SK-N-SH (cell line): ENCODE measurements around the gene GALNT12. TPM values are rescaled to one million over a fixed set of nuclear protein-coding genes. Genes with fewer than 3 reads are reported as not detected.

Experiments
- CTCF ChIA-PET: fragments of 300-600, 350-600 bp; formaldehyde crosslinking; extraction: SDS; loops from one replicate; lab custom pipeline; 2021; lab: Yijun Ruan, JAX
- POLR2A ChIA-PET: fragments of 350-600 bp; sonication (Branson Sonifier 250); formaldehyde crosslinking; extraction: SDS; loops from one replicate; lab custom pipeline; 2020; ENCODE audit warnings: antibody characterized with exemption, inconsistent platforms; lab: Yijun Ruan, JAX
- DNase-seq: peaks from one replicate; pipeline ENCODE4 v3.0.0; 2012
- H2AFZ ChIP-seq: fragments of 200-600 bp; sonication (generic); 2 replicates; pipeline ENCODE4 v1.8.1; 2016; ENCODE audit warnings: antibody characterized with exemption, mild to moderate bottlenecking, low read depth
- H3F3A ChIP-seq: fragments of 200-600 bp; sonication (generic); replicated peaks from 2 replicates; pipeline ENCODE3; 2016; ENCODE audit warnings: antibody characterized with exemption, mild to moderate bottlenecking; ENCODE audit not compliant: insufficient read depth
- H3K27ac ChIP-seq, 2 experiments: fragments of 200-500 bp in 1 of 2; fragments of 200-600 bp in 1 of 2; sonication (Bioruptor generic) in 1 of 2; sonication (generic), shearing (Covaris generic) in 1 of 2; 2 replicates each; pipeline versions ENCODE4 v1.5.1 to v1.6.1; 2014 to 2016; ENCODE audit warnings: low read depth in 2 of 2, inconsistent platforms in 1 of 2, low read length in 1 of 2, mild to moderate bottlenecking in 1 of 2, mixed read lengths in 1 of 2
- H3K27me3 ChIP-seq: fragments of 200-600 bp; sonication (generic), shearing (Covaris generic); 2 replicates; pipeline ENCODE4 v1.6.1; 2016; ENCODE audit warnings: mixed run types; ENCODE audit not compliant: insufficient read depth
- H3K36me3 ChIP-seq, 2 experiments: fragments of 200-500 bp in 1 of 2; fragments of 200-600 bp in 1 of 2; sonication (Bioruptor generic) in 1 of 2; sonication (generic) in 1 of 2; replicated peaks in 1 of 2; 2 replicates each; pipeline versions ENCODE3 to v1.5.1; 2014 to 2016; ENCODE audit warnings: low read length in 1 of 2, mild to moderate bottlenecking in 1 of 2; ENCODE audit not compliant: insufficient read depth in 2 of 2, control insufficient read depth in 1 of 2
- H3K4me1 ChIP-seq, 2 experiments: fragments of 200-500 bp in 1 of 2; fragments of 200-600 bp in 1 of 2; sonication (Bioruptor generic) in 1 of 2; sonication (generic), shearing (Covaris generic) in 1 of 2; 2 replicates each; pipeline versions ENCODE4 v1.5.1 to v1.6.1; 2014 to 2016; ENCODE audit warnings: low read depth in 1 of 2, low read length in 1 of 2, mixed run types in 1 of 2; ENCODE audit not compliant: insufficient read depth in 2 of 2, control insufficient read depth in 1 of 2
- H3K4me2 ChIP-seq: fragments of 200-600 bp; sonication (generic), shearing (Covaris generic); 2 replicates; pipeline ENCODE4 v1.6.1; 2017; ENCODE audit warnings: mixed run types
- H3K4me3 ChIP-seq, 2 experiments: fragments of 200-500 bp in 1 of 2; fragments of 200-600 bp in 1 of 2; sonication (Bioruptor generic) in 1 of 2; sonication (generic), shearing (Covaris generic) in 1 of 2; 2 replicates each; pipeline versions ENCODE4 v1.5.1 to v1.8.1; 2014 to 2016; ENCODE audit warnings: low read depth in 2 of 2, inconsistent platforms in 1 of 2, low read length in 1 of 2, mild to moderate bottlenecking in 1 of 2, mixed read lengths in 1 of 2, moderate library complexity in 1 of 2
- H3K79me2 ChIP-seq: fragments of 200-600 bp; sonication (generic); 2 replicates; pipeline ENCODE4 v1.8.1; 2017; ENCODE audit warnings: mild to moderate bottlenecking; ENCODE audit not compliant: insufficient read depth
- H3K9ac ChIP-seq: fragments of 200-600 bp; sonication (generic); 2 replicates; pipeline ENCODE4 v1.6.1; 2017; ENCODE audit warnings: mixed run types
- H3K9me2 ChIP-seq: fragments of 200-600 bp; sonication (generic); 2 replicates; pipeline ENCODE4 v1.6.1; 2017; ENCODE audit warnings: mixed run types
- H3K9me3 ChIP-seq: fragments of 200-600 bp; sonication (generic); 2 replicates; pipeline ENCODE4 v1.6.1; 2017; ENCODE audit warnings: mixed run types, mild to moderate bottlenecking, moderate library complexity
- H4K20me1 ChIP-seq: fragments of 200-600 bp; sonication (generic); 2 replicates; pipeline ENCODE4 v1.6.1; 2017; ENCODE audit warnings: mild to moderate bottlenecking, mixed run types; ENCODE audit not compliant: insufficient read depth
- CHD2 ChIP-seq: fragments of 150-350 bp; IDR thresholded peaks from 2 replicates; pipeline ENCODE4 v1.6.1; 2018; ENCODE audit warnings: low read length; ENCODE audit not compliant: partially characterized antibody
- CTCF ChIP-seq: fragments of 200-600 bp; sonication (generic); IDR thresholded peaks from 2 replicates; pipeline ENCODE4 v1.6.1; 2017; ENCODE audit warnings: antibody characterized with exemption, mild to moderate bottlenecking, moderate library complexity
- ELF1 ChIP-seq: IDR thresholded peaks from 2 replicates; pipeline ENCODE4 v1.4.0; 2012
- EP300 ChIP-seq, 2 experiments: IDR thresholded peaks; 2 replicates each; pipeline versions ENCODE4 v1.4.0 to v1.6.1; 2012; ENCODE audit warnings: borderline replicate concordance in 1 of 2, low read depth in 1 of 2, low read length in 1 of 2
- EZH2phosphoT487 ChIP-seq: fragments of 200-600 bp; sonication (generic); IDR thresholded peaks from 2 replicates; pipeline ENCODE4 v1.6.1; 2017; ENCODE audit warnings: low read depth, mixed run types, mild to moderate bottlenecking, antibody characterized with exemption, moderate library complexity, borderline replicate concordance
- FOXM1 ChIP-seq: IDR thresholded peaks from 2 replicates; pipeline ENCODE4 v1.4.0; 2012; ENCODE audit warnings: low read depth, mild to moderate bottlenecking
- GABPA ChIP-seq: IDR thresholded peaks from 2 replicates; pipeline ENCODE4 v1.4.0; 2012; ENCODE audit warnings: low read depth, mild to moderate bottlenecking
- GATA2 ChIP-seq: sonication (generic); formaldehyde crosslinking; IDR thresholded peaks from 2 replicates; pipeline ENCODE4 v1.5.0; 2020; ENCODE audit warnings: mild to moderate bottlenecking, missing genetic modification reagents
- IRF3 ChIP-seq: fragments of 150-350 bp; IDR thresholded peaks from 2 replicates; pipeline ENCODE4 v1.6.1; 2016; ENCODE audit warnings: mild to moderate bottlenecking, low read depth, low read length
- MAX ChIP-seq: IDR thresholded peaks from 2 replicates; pipeline ENCODE4 v1.4.0; 2012; ENCODE audit warnings: low read depth
- MEF2A ChIP-seq: IDR thresholded peaks from 2 replicates; pipeline ENCODE4 v1.4.0; 2012; ENCODE audit warnings: low read depth, borderline replicate concordance
- MXI1 ChIP-seq: IDR thresholded peaks from 2 replicates; pipeline ENCODE4 v1.6.1; 2012; ENCODE audit warnings: mild to moderate bottlenecking, low read depth, low read length, improper control_type of control experiment
- NRF1 ChIP-seq: IDR thresholded peaks from 2 replicates; pipeline ENCODE4 v1.6.1; 2012; ENCODE audit warnings: low read depth, mild to moderate bottlenecking, low read length
- PBX3 ChIP-seq: IDR thresholded peaks from 2 replicates; pipeline ENCODE4; 2012
- RFX5 ChIP-seq: IDR thresholded peaks from 2 replicates; pipeline ENCODE4 v1.6.1; 2012; ENCODE audit warnings: mild to moderate bottlenecking, improper control_type of control experiment, low read length
- RXRA ChIP-seq: IDR thresholded peaks from 2 replicates; pipeline ENCODE4 v1.4.0; 2012; ENCODE audit warnings: low read depth, mild to moderate bottlenecking, borderline replicate concordance
- TCF12 ChIP-seq: IDR thresholded peaks from 2 replicates; pipeline ENCODE4 v1.4.0; 2012
- YY1 ChIP-seq: IDR thresholded peaks from 2 replicates; pipeline ENCODE4 v1.4.0; 2012; ENCODE audit warnings: low read depth, mild to moderate bottlenecking
- WGBS: methylation state at CpG from one replicate; pipeline ENCODE4 v1.1.6; 2017; ENCODE audit warnings: low lambda C conversion rate; 5-methylcytosine and 5-hydroxymethylcytosine counted together
- polyA plus RNA-seq, 3 experiments: library from polyadenylated mRNA; depleted of rRNA; stranded (reverse); fragments of >200 nt; gene quantifications; 2 replicates each; pipeline ENCODE4 v1.2.3, GENCODE V29; 2012

GALNT12 gene
- polyA plus RNA-seq, 1 of the 3 experiments (the other 2 are of a cell fraction) = 7.4 TPM

DNA sequence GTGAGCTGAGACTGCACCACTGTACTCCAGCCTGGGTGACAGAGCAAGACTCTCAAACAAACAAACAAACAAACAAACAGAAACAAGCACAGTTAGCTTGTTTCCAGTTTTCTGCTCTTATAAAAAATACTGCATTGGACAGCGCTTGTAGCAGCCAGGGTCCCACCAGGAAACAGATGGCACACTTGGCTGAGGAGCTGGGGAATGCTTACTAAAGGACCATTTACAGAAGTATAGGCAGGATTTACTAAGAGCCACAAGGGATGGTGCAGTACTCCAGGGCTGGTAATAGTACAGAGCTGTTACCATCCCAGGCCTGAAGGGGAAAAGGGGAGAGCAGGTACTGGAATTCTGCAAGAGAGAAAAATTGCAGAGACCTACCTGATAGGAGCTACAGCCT lies 5.9 kb upstream of the GALNT12 start:
- Histone ChIP-seq H3K4me1 (peaks cover 0 to 10% of the 10 kb centered on the region in 2 experiments; a peak in 1 of 4 replicates), H3K79me2 (no peaks in the 10 kb centered on the region), H4K20me1 (no peaks in the 10 kb centered on the region), H2AFZ (no peak overlapping the region), H3K9me2 (no peaks in the 10 kb centered on the region), H3F3A (no peaks in the 10 kb centered on the region), H3K36me3 (no peaks in the 10 kb centered on the region), H3K4me2 (no peak overlapping the region), H3K9ac (no peak overlapping the region), H3K27ac (no peak overlapping the region), H3K9me3 (no peaks in the 10 kb centered on the region), H3K4me3 (no peak overlapping the region), H3K27me3 (peaks cover 20% of the 10 kb centered on the region; the same call in 1 of the 2 replicates)
- POLR2A ChIA-PET = no interaction called here
- no peak for DNase-seq
- WGBS = 88% methylated on average over 1 of the region's 1 CpG
- CTCF ChIA-PET = interaction anchor here (0.9 to 2.2 kb wide), 6 partner anchors 8 to 1522 kb away, joined by 3 to 11 read pairs (median 3); no protein-coding TSS in a partner anchor
- TF ChIP-seq TCF12 (no peak), FOXM1 (no peak), RFX5 (no peak), MAX (no peak), PBX3 (no peak), NRF1 (no peak), IRF3 (no peak), CTCF (no peak), MXI1 (no peak), GABPA (no peak), CHD2 (no peak), MEF2A (no peak), EZH2phosphoT487 (no peak), RXRA (no peak), GATA2 (CRISPR knock-in tag) (no peak), EP300 (IDR thresholded peaks at IDR 0.05; ENCODE audit: borderline replicate concordance in 1 of 2, low read depth in 1 of 2, low read length in 1 of 2) (no peak), ELF1 (no peak), YY1 (no peak)
